SK-N-SH treated with all-trans-retinoic acid at 6 μM for 48 hours (cell line): Measurements from ENCODE around the gene ALS2CL.

Experiments
- ATAC-seq: fragments of 200-7000 bp; cut with Tn5 transposase; 3 replicates; pipeline ENCODE4 v1.9.1; 2020; ENCODE audit warnings: mild to moderate bottlenecking, moderate library complexity
- BACH2 ChIP-seq: fragments of 250-450 bp; sonication (Bioruptor Pico); IDR thresholded peaks from 2 replicates; pipeline ENCODE4 v1.9.0; 2021; ENCODE audit warnings: mild to moderate bottlenecking, borderline replicate concordance
- ESRRG ChIP-seq: fragments of 250-450 bp; sonication (Bioruptor Pico); IDR thresholded peaks from 2 replicates; pipeline ENCODE4 v1.6.1; 2021; ENCODE audit warnings: mild to moderate bottlenecking
- GLIS3 ChIP-seq: fragments of 250-450 bp; sonication (Bioruptor Pico); IDR thresholded peaks from 2 replicates; pipeline ENCODE4 v1.5.0; 2020; ENCODE audit warnings: mild to moderate bottlenecking, moderate library complexity
- ISL1 ChIP-seq: fragments of 250-450 bp; sonication (Bioruptor Pico); IDR thresholded peaks from 2 replicates; pipeline ENCODE4 v2.1.2; 2022; ENCODE audit warnings: mild to moderate bottlenecking, moderate library complexity
- OSR1 ChIP-seq: fragments of 250-450 bp; sonication (Bioruptor Pico); IDR thresholded peaks from 2 replicates; pipeline ENCODE4 v1.8.0; 2022; ENCODE audit warnings: moderate library complexity, mild to moderate bottlenecking, inconsistent platforms
- PPARA ChIP-seq: fragments of 250-450 bp; sonication (Bioruptor Pico); IDR thresholded peaks from 2 replicates; pipeline ENCODE4 v1.5.0; 2020; ENCODE audit warnings: mild to moderate bottlenecking, borderline replicate concordance
- SNAI2 ChIP-seq: fragments of 250-450 bp; sonication (Bioruptor Pico); IDR thresholded peaks from 2 replicates; pipeline ENCODE4 v1.5.0; 2020; ENCODE audit warnings: mild to moderate bottlenecking, moderate library complexity
- ZC3H10 ChIP-seq: fragments of 250-450 bp; sonication (Bioruptor Pico); IDR thresholded peaks from 2 replicates; pipeline ENCODE4 v1.5.1; 2021; ENCODE audit warnings: mild to moderate bottlenecking, moderate library complexity
- ZFP3 ChIP-seq: fragments of 250-450 bp; sonication (Bioruptor Pico); IDR thresholded peaks from 2 replicates; pipeline ENCODE4 v1.5.0; 2020; ENCODE audit warnings: mild to moderate bottlenecking, moderate library complexity
- ZFP30 ChIP-seq: fragments of 450-650 bp; formaldehyde crosslinking; IDR thresholded peaks from 2 replicates; pipeline ENCODE4 v1.5.0; 2022; ENCODE audit warnings: mild to moderate bottlenecking, moderate library complexity
- ZNF565 ChIP-seq: fragments of 450-650 bp; formaldehyde crosslinking; conservative IDR thresholded peaks from 2 replicates; pipeline ENCODE4 v1.5.0; 2020; ENCODE audit warnings: low read depth, mild to moderate bottlenecking, moderate library complexity
- ZNF70 ChIP-seq: fragments of 450-650 bp; formaldehyde crosslinking; IDR thresholded peaks from 2 replicates; pipeline ENCODE4 v1.5.0; 2020; ENCODE audit warnings: mild to moderate bottlenecking, moderate library complexity
- TF ChIP-seq, protein P1 (sequence below): fragments of 250-450 bp; sonication (Bioruptor Pico); IDR thresholded peaks from 2 replicates; pipeline ENCODE4 v1.8.0; 2020; ENCODE audit warnings: mild to moderate bottlenecking, moderate library complexity, borderline replicate concordance
- TF ChIP-seq, protein P2 (sequence below): fragments of 250-450 bp; sonication (Bioruptor Pico); IDR thresholded peaks from 2 replicates; pipeline ENCODE4 v1.5.0; 2020; ENCODE audit warnings: mild to moderate bottlenecking, moderate library complexity
- TF ChIP-seq, protein P3 (sequence below): fragments of 250-450 bp; sonication (Bioruptor Pico); IDR thresholded peaks from 2 replicates; pipeline ENCODE4 v1.5.1; 2020; ENCODE audit warnings: low read depth, mild to moderate bottlenecking, moderate library complexity
- TF ChIP-seq, protein P4 (sequence below): fragments of 250-450 bp; sonication (Bioruptor Pico); IDR thresholded peaks from 2 replicates; pipeline ENCODE4 v1.8.0; 2021; ENCODE audit warnings: low read depth, mild to moderate bottlenecking, moderate library complexity, borderline replicate concordance
- TF ChIP-seq, protein P5 (sequence below): fragments of 250-450 bp; sonication (Bioruptor Pico); IDR thresholded peaks from 2 replicates; pipeline ENCODE4 v1.5.1; 2021; ENCODE audit warnings: mild to moderate bottlenecking, moderate library complexity

Gene ALS2CL

DNA sequence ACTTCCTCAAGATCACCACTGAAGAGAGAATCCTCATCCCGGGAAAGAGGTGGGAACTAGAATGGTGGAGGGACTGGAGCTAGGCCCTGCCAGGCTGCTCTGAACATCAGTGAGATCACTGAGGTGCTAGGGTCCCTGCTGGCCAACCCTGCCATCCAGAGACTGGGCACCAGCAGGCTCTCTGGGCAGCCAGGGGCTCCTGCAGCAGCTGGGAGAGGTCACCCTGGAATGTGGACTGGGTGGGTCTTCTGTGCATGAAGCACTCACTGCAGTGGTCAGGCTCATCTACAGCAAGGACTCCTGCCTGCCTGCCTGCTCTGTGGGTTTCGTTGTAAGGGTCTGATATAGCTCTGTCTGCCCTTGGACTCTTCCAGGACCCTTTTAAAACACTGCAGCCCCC is 24.9 kb downstream of the ALS2CL start (continued):
- TF ChIP-seq, protein P1, sequence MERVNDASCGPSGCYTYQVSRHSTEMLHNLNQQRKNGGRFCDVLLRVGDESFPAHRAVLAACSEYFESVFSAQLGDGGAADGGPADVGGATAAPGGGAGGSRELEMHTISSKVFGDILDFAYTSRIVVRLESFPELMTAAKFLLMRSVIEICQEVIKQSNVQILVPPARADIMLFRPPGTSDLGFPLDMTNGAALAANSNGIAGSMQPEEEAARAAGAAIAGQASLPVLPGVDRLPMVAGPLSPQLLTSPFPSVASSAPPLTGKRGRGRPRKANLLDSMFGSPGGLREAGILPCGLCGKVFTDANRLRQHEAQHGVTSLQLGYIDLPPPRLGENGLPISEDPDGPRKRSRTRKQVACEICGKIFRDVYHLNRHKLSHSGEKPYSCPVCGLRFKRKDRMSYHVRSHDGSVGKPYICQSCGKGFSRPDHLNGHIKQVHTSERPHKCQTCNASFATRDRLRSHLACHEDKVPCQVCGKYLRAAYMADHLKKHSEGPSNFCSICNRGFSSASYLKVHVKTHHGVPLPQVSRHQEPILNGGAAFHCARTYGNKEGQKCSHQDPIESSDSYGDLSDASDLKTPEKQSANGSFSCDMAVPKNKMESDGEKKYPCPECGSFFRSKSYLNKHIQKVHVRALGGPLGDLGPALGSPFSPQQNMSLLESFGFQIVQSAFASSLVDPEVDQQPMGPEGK (CRISPR knock-in tag) = no peak

DNA sequence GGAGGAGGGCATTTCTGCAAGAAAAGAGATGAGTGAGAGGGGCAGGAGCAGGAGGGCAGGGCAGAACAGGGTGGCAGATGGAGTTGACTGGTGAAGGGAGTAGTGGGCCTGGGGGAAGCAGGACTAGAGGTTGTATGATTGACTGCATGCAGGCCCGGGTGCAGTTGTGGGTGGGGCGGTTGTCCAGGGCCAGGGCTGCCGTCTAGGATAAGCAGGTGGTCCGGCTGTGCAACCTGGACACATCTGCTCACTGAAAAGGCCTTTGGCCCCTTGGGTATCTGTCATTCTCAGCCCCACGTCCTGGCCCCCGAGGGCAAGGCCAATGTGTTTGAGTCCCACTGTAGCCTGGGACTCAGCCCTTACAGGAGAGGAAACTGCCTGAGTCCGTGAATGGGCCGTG is 25.4 kb downstream of the ALS2CL start:
- TF ChIP-seq, protein P2, sequence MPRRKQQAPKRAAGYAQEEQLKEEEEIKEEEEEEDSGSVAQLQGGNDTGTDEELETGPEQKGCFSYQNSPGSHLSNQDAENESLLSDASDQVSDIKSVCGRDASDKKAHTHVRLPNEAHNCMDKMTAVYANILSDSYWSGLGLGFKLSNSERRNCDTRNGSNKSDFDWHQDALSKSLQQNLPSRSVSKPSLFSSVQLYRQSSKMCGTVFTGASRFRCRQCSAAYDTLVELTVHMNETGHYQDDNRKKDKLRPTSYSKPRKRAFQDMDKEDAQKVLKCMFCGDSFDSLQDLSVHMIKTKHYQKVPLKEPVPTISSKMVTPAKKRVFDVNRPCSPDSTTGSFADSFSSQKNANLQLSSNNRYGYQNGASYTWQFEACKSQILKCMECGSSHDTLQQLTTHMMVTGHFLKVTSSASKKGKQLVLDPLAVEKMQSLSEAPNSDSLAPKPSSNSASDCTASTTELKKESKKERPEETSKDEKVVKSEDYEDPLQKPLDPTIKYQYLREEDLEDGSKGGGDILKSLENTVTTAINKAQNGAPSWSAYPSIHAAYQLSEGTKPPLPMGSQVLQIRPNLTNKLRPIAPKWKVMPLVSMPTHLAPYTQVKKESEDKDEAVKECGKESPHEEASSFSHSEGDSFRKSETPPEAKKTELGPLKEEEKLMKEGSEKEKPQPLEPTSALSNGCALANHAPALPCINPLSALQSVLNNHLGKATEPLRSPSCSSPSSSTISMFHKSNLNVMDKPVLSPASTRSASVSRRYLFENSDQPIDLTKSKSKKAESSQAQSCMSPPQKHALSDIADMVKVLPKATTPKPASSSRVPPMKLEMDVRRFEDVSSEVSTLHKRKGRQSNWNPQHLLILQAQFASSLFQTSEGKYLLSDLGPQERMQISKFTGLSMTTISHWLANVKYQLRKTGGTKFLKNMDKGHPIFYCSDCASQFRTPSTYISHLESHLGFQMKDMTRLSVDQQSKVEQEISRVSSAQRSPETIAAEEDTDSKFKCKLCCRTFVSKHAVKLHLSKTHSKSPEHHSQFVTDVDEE (CRISPR knock-in tag) = no peak
- TF ChIP-seq OSR1 (CRISPR knock-in tag) (no peak), GLIS3 (no peak), ESRRG (CRISPR knock-in tag) (no peak), ZNF70 (CRISPR knock-in tag) (no peak), ZC3H10 (CRISPR knock-in tag) (no peak), BACH2 (no peak), SNAI2 (CRISPR knock-in tag) (no peak), PPARA (CRISPR knock-in tag) (no peak), ZNF565 (CRISPR knock-in tag) (no peak)
- TF ChIP-seq, protein P3, sequence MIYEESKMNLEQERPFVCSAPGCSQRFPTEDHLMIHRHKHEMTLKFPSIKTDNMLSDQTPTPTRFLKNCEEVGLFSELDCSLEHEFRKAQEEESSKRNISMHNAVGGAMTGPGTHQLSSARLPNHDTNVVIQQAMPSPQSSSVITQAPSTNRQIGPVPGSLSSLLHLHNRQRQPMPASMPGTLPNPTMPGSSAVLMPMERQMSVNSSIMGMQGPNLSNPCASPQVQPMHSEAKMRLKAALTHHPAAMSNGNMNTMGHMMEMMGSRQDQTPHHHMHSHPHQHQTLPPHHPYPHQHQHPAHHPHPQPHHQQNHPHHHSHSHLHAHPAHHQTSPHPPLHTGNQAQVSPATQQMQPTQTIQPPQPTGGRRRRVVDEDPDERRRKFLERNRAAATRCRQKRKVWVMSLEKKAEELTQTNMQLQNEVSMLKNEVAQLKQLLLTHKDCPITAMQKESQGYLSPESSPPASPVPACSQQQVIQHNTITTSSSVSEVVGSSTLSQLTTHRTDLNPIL (CRISPR knock-in tag) = no peak
- TF ChIP-seq, protein P4, sequence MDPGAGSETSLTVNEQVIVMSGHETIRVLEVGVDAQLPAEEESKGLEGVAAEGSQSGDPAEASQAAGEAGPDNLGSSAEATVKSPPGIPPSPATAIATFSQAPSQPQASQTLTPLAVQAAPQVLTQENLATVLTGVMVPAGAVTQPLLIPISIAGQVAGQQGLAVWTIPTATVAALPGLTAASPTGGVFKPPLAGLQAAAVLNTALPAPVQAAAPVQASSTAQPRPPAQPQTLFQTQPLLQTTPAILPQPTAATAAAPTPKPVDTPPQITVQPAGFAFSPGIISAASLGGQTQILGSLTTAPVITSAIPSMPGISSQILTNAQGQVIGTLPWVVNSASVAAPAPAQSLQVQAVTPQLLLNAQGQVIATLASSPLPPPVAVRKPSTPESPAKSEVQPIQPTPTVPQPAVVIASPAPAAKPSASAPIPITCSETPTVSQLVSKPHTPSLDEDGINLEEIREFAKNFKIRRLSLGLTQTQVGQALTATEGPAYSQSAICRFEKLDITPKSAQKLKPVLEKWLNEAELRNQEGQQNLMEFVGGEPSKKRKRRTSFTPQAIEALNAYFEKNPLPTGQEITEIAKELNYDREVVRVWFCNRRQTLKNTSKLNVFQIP (CRISPR knock-in tag) = no peak
- no peak for ATAC-seq

DNA sequence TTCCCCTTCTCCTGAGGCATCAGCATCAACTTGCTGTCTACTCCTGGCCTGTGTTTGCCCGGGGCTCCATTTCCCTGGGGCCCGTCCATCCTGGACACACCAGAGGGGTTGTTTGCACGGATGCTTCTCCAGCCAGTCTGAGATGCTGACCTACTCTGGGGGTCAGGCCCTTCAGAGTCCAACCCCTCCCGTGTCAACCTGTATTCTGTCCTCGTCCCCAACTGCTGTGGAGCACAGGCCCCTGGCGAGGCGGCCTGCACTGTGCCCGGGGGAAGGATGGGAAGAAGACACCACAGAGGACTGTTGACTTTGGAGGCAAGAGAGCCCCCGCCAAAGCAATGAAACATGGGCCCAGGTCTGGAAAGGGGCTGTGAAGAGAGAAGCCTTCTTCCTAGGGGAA is 25.8 kb downstream of the ALS2CL start:
- TF ChIP-seq ZFP30 (CRISPR knock-in tag) (no peak), ZNF565 (CRISPR knock-in tag) (no peak), ZFP3 (CRISPR knock-in tag) (no peak), GLIS3 (no peak), BACH2 (no peak), ISL1 (CRISPR knock-in tag) (no peak)
- TF ChIP-seq, protein P4 (CRISPR knock-in tag) = no peak
- TF ChIP-seq, protein P5, sequence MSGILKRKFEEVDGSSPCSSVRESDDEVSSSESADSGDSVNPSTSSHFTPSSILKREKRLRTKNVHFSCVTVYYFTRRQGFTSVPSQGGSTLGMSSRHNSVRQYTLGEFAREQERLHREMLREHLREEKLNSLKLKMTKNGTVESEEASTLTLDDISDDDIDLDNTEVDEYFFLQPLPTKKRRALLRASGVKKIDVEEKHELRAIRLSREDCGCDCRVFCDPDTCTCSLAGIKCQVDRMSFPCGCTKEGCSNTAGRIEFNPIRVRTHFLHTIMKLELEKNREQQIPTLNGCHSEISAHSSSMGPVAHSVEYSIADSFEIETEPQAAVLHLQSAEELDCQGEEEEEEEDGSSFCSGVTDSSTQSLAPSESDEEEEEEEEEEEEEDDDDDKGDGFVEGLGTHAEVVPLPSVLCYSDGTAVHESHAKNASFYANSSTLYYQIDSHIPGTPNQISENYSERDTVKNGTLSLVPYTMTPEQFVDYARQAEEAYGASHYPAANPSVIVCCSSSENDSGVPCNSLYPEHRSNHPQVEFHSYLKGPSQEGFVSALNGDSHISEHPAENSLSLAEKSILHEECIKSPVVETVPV (CRISPR knock-in tag) = no peak
- TF ChIP-seq, protein P1 (CRISPR knock-in tag) = no peak
- no peak for ATAC-seq
